PFSK-1 (cell line): ENCODE data around the gene GABBR2.

Experiments
- POLR2AphosphoS5 ChIP-seq: IDR thresholded peaks from 2 replicates; pipeline ENCODE4 v1.6.1; 2012; ENCODE audit warnings: low read depth, mild to moderate bottlenecking, control low read depth, low read length, moderate library complexity
- SIN3A ChIP-seq: IDR thresholded peaks from 2 replicates; pipeline ENCODE4 v1.6.1; 2012; ENCODE audit warnings: mild to moderate bottlenecking, low read length, moderate library complexity, borderline replicate concordance; ENCODE audit not compliant: insufficient read depth
- TAF1 ChIP-seq: IDR thresholded peaks from 2 replicates; pipeline ENCODE4 v1.6.1; 2012; ENCODE audit warnings: low read length, control low read depth, borderline replicate concordance; ENCODE audit not compliant: insufficient read depth
- TF ChIP-seq, protein P1 (sequence below), 2 experiments: IDR thresholded peaks; 2 replicates each; pipeline versions ENCODE4 v1.6.1 to v1.8.0; 2011 to 2012; ENCODE audit warnings: low read depth in 2 of 2, low read length in 2 of 2, control low read depth in 1 of 2, inconsistent platforms in 1 of 2, mild to moderate bottlenecking in 1 of 2, moderate library complexity in 1 of 2; ENCODE audit not compliant: insufficient read depth in 1 of 2

DNA sequence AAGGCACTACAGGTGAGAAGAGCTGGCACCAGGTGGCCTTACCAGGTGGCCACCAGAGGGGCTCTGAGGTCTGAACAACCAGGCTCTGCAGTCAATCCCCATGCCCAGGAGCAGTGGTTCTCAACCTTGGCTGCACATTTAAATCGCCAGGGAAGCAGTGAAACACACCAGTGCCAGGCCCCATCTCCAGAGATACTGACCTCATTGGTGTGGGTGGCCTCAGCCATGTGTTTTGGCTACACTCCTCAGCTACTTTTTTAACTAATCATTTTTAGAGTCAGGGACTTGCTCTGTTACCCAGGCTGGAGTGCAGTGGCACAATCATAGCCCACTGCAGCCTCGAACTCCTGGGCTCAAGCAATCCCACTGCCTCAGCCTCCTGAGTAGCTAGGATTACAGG lies 56.0 kb downstream of the GABBR2 start:
- TF ChIP-seq POLR2AphosphoS5 (no peak), SIN3A (no peak), TAF1 (no peak)
- TF ChIP-seq, protein P1, sequence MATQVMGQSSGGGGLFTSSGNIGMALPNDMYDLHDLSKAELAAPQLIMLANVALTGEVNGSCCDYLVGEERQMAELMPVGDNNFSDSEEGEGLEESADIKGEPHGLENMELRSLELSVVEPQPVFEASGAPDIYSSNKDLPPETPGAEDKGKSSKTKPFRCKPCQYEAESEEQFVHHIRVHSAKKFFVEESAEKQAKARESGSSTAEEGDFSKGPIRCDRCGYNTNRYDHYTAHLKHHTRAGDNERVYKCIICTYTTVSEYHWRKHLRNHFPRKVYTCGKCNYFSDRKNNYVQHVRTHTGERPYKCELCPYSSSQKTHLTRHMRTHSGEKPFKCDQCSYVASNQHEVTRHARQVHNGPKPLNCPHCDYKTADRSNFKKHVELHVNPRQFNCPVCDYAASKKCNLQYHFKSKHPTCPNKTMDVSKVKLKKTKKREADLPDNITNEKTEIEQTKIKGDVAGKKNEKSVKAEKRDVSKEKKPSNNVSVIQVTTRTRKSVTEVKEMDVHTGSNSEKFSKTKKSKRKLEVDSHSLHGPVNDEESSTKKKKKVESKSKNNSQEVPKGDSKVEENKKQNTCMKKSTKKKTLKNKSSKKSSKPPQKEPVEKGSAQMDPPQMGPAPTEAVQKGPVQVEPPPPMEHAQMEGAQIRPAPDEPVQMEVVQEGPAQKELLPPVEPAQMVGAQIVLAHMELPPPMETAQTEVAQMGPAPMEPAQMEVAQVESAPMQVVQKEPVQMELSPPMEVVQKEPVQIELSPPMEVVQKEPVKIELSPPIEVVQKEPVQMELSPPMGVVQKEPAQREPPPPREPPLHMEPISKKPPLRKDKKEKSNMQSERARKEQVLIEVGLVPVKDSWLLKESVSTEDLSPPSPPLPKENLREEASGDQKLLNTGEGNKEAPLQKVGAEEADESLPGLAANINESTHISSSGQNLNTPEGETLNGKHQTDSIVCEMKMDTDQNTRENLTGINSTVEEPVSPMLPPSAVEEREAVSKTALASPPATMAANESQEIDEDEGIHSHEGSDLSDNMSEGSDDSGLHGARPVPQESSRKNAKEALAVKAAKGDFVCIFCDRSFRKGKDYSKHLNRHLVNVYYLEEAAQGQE (IDR thresholded peaks at IDR 0.05; ENCODE audit: insufficient read depth in 1 of 2, low read depth in 2 of 2, low read length in 2 of 2), result no peak
